DOHH2 (cell line): ENCODE results near the gene ALDH1B1.

Experiments
- H3F3A ChIP-seq: fragments of 200-600 bp; sonication (generic), shearing (Covaris generic); 2 replicates; pipeline ENCODE4 v1.6.0; 2016; ENCODE audit warnings: antibody characterized with exemption, mild to moderate bottlenecking; ENCODE audit not compliant: control insufficient read depth, insufficient read depth
- H3K27ac ChIP-seq: fragments of 200-600 bp; sonication (generic); 2 replicates; pipeline ENCODE4 v1.5.1; 2014; ENCODE audit warnings: low read depth, mild to moderate bottlenecking, low read length, moderate library complexity
- H3K27me3 ChIP-seq: fragments of 200-600 bp; sonication (generic); 2 replicates; pipeline ENCODE4 v1.6.1; 2014; ENCODE audit warnings: mild to moderate bottlenecking, low read length, mixed read lengths; ENCODE audit not compliant: control insufficient read depth
- H3K36me3 ChIP-seq: fragments of 200-600 bp; sonication (generic); 2 replicates; pipeline ENCODE4 v1.6.1; 2014; ENCODE audit warnings: mild to moderate bottlenecking, low read length, moderate library complexity, mixed read lengths; ENCODE audit not compliant: control insufficient read depth
- H3K4me1 ChIP-seq: fragments of 200-600 bp; sonication (generic); 2 replicates; pipeline ENCODE4 v1.6.1; 2014; ENCODE audit warnings: mild to moderate bottlenecking, low read length, mixed read lengths; ENCODE audit not compliant: control insufficient read depth
- H3K4me2 ChIP-seq: fragments of 200-600 bp; sonication (generic); 2 replicates; pipeline ENCODE4 v1.6.0; 2014; ENCODE audit warnings: mild to moderate bottlenecking, low read length, moderate library complexity
- H3K4me3 ChIP-seq: fragments of 200-600 bp; sonication (generic); 2 replicates; pipeline ENCODE4 v1.5.1; 2014; ENCODE audit warnings: mild to moderate bottlenecking, low read length, mixed read lengths
- H3K79me2 ChIP-seq: fragments of 200-600 bp; sonication (generic); 2 replicates; pipeline ENCODE4 v1.6.1; 2014; ENCODE audit warnings: mild to moderate bottlenecking, low read length, mixed read lengths; ENCODE audit not compliant: control insufficient read depth
- H3K9me2 ChIP-seq: fragments of 200-600 bp; sonication (generic); replicated peaks from 2 replicates; pipeline ENCODE4 v1.6.1; 2014; ENCODE audit warnings: mild to moderate bottlenecking, low read length, mixed read lengths; ENCODE audit not compliant: control insufficient read depth
- H3K9me3 ChIP-seq: fragments of 200-600 bp; sonication (generic); 2 replicates; pipeline ENCODE4 v1.6.1; 2014; ENCODE audit warnings: antibody characterized with exemption, low read length, mixed read lengths; ENCODE audit not compliant: control insufficient read depth, insufficient read depth
- H4K20me1 ChIP-seq: fragments of 200-600 bp; sonication (generic); 2 replicates; pipeline ENCODE4 v1.6.0; 2014; ENCODE audit warnings: low read depth, mild to moderate bottlenecking, antibody characterized with exemption, low read length, moderate library complexity; ENCODE audit not compliant: control insufficient read depth, insufficient read depth
- EZH2phosphoT487 ChIP-seq: fragments of 200-600 bp; sonication (generic); IDR thresholded peaks from 2 replicates; pipeline ENCODE4 v1.6.1; 2017; ENCODE audit warnings: borderline replicate concordance, mild to moderate bottlenecking, antibody characterized with exemption, low read length, moderate library complexity, mixed read lengths
- TF ChIP-seq, protein P1 (sequence below): fragments of 200-600 bp; sonication (generic); IDR thresholded peaks from one replicate; pipeline ENCODE4 v1.5.1; 2014; ENCODE audit warnings: antibody characterized with exemption, mild to moderate bottlenecking, low read depth, low read length; ENCODE audit not compliant: poor library complexity, severe bottlenecking

ALDH1B1 gene

DNA sequence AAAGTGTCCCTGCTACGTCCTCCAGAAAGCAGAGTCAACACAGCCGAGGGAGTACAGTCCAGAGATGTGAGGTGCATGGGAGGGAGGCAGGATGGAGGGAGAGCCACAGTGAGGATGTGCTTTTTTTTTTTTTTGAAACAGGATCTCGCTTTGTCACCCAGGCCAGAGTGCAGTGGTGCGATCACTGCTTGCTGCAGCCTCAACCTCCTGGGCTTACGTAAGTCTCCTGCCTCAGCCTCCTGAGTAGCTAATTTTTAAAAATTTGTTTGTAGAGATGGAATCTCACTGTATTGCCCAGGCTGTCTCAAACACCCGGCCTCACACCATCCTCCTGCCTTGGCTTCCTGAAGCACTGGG, 33.2 kb upstream of the ALDH1B1 start:
- Histone ChIP-seq H3K4me3 (no peak overlapping the region), H4K20me1 (no peaks in the 10 kb centered on the region), H3K27ac (no peak overlapping the region), H3K9me3 (no peaks in the 10 kb centered on the region), H3K79me2 (no peaks in the 10 kb centered on the region), H3K27me3 (no peaks in the 10 kb centered on the region), H3K36me3 (no peaks in the 10 kb centered on the region), H3K9me2 (no peaks in the 10 kb centered on the region), H3K4me2 (no peak overlapping the region), H3K4me1 (no peaks in the 10 kb centered on the region), H3F3A (no peaks in the 10 kb centered on the region)
- TF ChIP-seq, protein P1, sequence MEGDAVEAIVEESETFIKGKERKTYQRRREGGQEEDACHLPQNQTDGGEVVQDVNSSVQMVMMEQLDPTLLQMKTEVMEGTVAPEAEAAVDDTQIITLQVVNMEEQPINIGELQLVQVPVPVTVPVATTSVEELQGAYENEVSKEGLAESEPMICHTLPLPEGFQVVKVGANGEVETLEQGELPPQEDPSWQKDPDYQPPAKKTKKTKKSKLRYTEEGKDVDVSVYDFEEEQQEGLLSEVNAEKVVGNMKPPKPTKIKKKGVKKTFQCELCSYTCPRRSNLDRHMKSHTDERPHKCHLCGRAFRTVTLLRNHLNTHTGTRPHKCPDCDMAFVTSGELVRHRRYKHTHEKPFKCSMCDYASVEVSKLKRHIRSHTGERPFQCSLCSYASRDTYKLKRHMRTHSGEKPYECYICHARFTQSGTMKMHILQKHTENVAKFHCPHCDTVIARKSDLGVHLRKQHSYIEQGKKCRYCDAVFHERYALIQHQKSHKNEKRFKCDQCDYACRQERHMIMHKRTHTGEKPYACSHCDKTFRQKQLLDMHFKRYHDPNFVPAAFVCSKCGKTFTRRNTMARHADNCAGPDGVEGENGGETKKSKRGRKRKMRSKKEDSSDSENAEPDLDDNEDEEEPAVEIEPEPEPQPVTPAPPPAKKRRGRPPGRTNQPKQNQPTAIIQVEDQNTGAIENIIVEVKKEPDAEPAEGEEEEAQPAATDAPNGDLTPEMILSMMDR, result no peak
- no peak for TF ChIP-seq EZH2phosphoT487

DNA sequence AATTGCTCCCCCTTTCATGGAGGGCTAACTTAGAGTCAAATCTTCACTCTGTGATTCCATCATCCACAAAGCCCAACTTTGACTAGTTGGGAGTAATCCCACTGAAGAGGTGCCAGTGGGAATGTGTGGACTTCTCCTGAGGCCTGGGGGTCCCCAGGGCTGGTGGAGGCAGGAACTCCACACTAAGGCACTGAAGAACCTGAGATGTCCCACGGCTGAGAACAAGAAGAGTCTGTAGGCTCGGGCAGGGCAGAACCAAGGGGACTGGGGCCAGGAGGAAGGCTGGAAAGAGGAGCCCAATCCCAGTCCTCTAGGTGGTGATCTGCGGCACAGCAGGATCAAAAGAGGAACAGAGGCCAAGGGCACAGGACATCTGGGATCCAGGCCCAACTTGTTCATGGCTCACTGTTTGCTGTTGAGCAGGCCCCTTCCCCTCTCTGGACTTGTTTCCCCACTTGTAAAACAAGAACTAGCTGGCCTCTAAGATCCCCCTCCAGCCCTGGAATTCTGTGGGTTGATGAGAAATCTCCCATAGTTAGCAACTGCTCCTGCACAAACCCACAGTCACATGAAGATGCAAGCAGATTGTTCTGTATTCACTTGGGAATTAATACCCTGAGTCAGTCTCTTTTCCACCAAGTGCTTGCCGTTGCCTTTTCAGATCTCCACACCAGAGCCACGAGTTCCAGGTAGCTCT, 32.7 kb upstream of the ALDH1B1 start:
- Histone ChIP-seq H3K27ac (no peak overlapping the region), H4K20me1 (no peaks in the 10 kb centered on the region), H3K4me2 (no peak overlapping the region), H3K4me1 (no peaks in the 10 kb centered on the region), H3K27me3 (no peaks in the 10 kb centered on the region), H3K9me2 (no peaks in the 10 kb centered on the region), H3K36me3 (no peaks in the 10 kb centered on the region), H3K4me3 (no peak overlapping the region), H3K9me3 (no peaks in the 10 kb centered on the region), H3F3A (no peaks in the 10 kb centered on the region), H3K79me2 (no peaks in the 10 kb centered on the region)
- TF ChIP-seq EZH2phosphoT487, result no peak
- TF ChIP-seq, protein P1, result no peak

DNA sequence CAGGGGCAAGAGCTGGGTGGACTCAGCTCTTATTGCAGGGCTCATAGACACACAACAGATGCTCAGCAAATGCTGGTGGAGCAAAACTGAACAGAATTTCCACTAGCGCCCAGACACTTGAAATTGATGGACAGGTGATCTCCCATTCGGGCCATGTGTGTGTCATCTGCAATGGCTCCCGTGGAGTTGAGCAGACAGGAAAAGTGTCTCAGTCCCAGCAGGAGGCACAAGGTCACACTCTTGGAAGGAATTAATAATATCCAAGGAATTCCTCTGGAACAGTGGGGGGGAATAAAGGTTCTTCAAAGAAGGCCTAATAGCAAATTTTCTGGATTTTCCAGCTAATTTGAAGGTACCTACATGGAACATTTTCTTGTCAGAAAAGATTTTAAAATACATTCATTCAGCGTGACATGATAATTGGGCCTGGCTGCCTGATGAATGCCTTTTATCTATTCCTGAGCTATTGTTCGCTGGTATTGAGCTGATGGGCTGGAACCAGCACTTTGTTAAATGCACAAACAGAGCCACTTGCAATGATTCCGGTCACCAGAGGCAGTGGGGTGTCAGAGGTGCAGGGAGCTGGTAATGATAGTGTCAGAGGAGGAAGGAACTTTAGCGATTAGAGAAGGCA, 31.5 kb upstream of the ALDH1B1 start:
- TF ChIP-seq, protein P1, result no peak
- TF ChIP-seq EZH2phosphoT487, result no peak
- no peak overlapping the region for H3K4me3 ChIP-seq
- no peaks in the 10 kb centered on the region for H4K20me1 ChIP-seq
- no peaks in the 10 kb centered on the region for H3K27me3 ChIP-seq
- no peak overlapping the region for H3K4me2 ChIP-seq
- no peaks in the 10 kb centered on the region for H3K9me3 ChIP-seq
- no peak overlapping the region for H3K27ac ChIP-seq
- no peaks in the 10 kb centered on the region for H3K4me1 ChIP-seq
- H3K79me2 ChIP-seq, result no peaks in the 10 kb centered on the region
- no peaks in the 10 kb centered on the region for H3F3A ChIP-seq
- H3K36me3 ChIP-seq, result no peaks in the 10 kb centered on the region
- no peaks in the 10 kb centered on the region for H3K9me2 ChIP-seq
